SH-SY5Y (cell line): ENCODE data around the gene SCN4B.

ENCODE experiments used
- GATA2 ChIP-seq: IDR thresholded peaks from 2 replicates; pipeline ENCODE4 v1.6.1; 2011; ENCODE audit warnings: mild to moderate bottlenecking, low read depth, low read length
- GATA3 ChIP-seq: IDR thresholded peaks from 2 replicates; pipeline ENCODE4 v1.6.1; 2011; ENCODE audit warnings: low read depth, mild to moderate bottlenecking, low read length, moderate library complexity

DNA sequence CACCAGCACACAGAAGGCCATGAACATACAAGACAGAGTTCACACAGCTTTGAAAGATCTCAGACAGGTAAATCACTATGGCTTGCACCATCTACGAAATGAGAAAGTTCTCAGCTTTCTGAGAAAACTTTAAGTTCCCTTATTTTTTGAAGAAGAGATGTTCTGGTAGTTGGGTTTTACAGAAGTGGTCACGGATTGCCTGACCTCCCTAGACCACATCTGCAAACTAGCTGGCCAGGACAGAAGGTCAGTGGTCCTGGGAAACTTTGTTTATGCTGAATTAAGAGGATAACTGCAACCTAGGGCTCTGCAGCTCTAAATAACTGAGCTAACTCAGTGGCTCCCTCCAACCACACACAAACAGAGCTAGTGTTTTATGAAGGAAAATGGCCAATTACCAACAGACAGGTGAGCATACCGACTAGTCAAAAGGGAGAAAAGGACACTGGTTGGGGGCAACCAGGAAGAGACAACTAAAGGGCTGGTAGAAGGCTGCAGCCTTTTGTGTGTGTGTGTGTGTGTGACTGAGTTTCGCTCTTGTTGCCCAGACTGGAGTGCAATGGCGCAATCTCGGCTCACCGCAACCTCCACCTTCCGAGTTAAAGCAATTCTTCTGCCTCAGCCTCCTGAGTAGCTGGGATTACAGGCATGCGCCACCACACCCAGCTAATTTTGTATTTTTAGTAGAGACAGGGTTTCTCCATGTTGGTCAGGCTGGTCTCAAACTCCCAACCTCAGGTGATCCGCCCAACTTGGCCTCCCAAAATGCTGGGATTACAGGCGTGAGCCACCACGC is 32.4 kb upstream of the SCN4B start:
- TF ChIP-seq GATA2, result no peak
- TF ChIP-seq GATA3, result no peak
